ENCODE measurements around the gene HES7. TPM values are rescaled to one million over a fixed set of nuclear protein-coding genes. Genes with fewer than 3 reads are reported as not detected.

Gene HES7
- total RNA-seq, 2 donors from 2014 or later: 0.34 TPM; not detected in 1

DNA sequence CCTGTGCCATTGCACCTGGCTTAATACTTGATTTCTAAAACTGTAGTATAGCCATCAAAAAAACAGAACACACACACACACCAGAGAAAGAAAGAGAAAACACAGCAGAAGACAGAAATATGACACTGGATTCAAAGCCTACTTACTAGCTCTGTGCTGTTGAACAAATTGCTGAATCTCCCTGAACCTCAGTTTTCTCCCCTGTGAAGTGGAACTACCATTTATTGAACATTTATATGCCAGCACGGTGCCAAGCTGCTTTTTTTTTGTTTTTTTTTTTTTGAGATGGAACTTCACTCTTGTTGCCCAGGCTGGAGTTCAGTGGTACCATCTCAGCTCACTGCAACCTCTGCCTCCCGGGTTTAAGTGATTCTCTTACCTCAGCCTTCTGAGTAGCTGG lies 23.1 kb downstream of the HES7 start:
- Histone ChIP-seq H3K27ac (no peak overlapping the region), H3K4me3 (no peak overlapping the region), H3K36me3 (no peaks in the 10 kb centered on the region), H3K27me3 (replicated peaks; ENCODE audit: insufficient read depth) (no peaks in the 10 kb centered on the region), H3K4me1 (replicated peaks) (no peaks in the 10 kb centered on the region), H3K9me3 (no peaks in the 10 kb centered on the region)
- DNase-seq (ENCODE audit: low spot score): no peak
- TF ChIP-seq, protein P1, sequence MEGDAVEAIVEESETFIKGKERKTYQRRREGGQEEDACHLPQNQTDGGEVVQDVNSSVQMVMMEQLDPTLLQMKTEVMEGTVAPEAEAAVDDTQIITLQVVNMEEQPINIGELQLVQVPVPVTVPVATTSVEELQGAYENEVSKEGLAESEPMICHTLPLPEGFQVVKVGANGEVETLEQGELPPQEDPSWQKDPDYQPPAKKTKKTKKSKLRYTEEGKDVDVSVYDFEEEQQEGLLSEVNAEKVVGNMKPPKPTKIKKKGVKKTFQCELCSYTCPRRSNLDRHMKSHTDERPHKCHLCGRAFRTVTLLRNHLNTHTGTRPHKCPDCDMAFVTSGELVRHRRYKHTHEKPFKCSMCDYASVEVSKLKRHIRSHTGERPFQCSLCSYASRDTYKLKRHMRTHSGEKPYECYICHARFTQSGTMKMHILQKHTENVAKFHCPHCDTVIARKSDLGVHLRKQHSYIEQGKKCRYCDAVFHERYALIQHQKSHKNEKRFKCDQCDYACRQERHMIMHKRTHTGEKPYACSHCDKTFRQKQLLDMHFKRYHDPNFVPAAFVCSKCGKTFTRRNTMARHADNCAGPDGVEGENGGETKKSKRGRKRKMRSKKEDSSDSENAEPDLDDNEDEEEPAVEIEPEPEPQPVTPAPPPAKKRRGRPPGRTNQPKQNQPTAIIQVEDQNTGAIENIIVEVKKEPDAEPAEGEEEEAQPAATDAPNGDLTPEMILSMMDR (IDR thresholded peaks at IDR 0.05): no peak
- TF ChIP-seq POLR2A (IDR thresholded peaks at IDR 0.05) (no peak), POLR2AphosphoS5 (IDR thresholded peaks at IDR 0.05) (no peak)
- WGBS: 70% methylated on average over 2 of the region's 2 CpGs
- intact Hi-C loops (cut with DNase I): no loop called here

DNA sequence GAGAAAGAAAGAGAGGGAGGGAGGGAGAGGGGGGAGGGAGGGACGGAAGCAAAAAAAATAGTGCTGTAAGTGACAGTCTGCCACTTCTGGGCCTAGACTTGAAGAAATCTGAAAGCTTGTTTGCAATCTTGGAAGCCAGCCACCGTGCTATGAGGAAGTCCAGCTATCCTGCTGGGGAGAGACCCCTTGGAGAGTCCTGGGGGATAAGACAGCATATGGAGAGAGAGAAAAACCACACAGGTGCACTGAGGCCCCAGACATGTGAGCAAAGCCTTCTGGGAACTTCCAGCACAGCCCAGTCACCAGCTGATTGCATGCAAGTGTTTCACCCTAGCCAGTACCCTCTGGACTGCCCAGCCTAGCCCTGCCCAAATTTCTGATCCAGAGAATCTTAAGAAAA lies 23.8 kb downstream of the HES7 start:
- WGBS: 31% methylated on average over 2 of the region's 2 CpGs
- Histone ChIP-seq H3K9me3 (no peaks in the 10 kb centered on the region), H3K27ac (no peak overlapping the region), H3K4me3 (no peak overlapping the region), H3K36me3 (no peaks in the 10 kb centered on the region), H3K4me1 (replicated peaks) (no peaks in the 10 kb centered on the region), H3K27me3 (replicated peaks; ENCODE audit: insufficient read depth) (no peaks in the 10 kb centered on the region)
- intact Hi-C loops (cut with DNase I): no loop called here
- DNase-seq (ENCODE audit: low spot score): no peak
- TF ChIP-seq POLR2A (IDR thresholded peaks at IDR 0.05): no peak
- TF ChIP-seq, protein P1 (IDR thresholded peaks at IDR 0.05): no peak
- no peak for TF ChIP-seq POLR2AphosphoS5 (IDR thresholded peaks at IDR 0.05)

DNA sequence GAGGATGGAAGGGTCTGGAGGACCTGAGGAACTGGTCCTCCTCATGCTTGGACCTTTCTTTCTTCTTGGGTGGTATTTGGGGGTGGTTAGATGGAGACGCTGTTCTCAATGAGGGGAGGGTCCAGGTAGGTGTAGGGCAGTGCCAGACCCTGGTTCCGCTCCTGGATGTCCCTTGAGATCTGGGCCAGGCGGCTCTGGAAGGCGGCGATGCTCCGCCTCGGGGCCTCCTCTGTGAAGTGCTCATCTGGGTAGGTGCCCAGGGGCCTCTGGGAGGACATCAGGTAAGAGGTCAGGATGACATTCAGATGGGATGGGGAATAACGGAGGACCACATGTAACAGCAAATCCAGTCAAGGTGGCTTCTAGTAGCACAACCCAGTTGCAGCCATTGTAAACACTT lies 27.4 kb downstream of the HES7 start:
- Histone ChIP-seq H3K4me3 (no peak overlapping the region), H3K27me3 (replicated peaks; ENCODE audit: insufficient read depth) (no peaks in the 10 kb centered on the region), H3K36me3 (no peaks in the 10 kb centered on the region), H3K9me3 (no peaks in the 10 kb centered on the region), H3K4me1 (replicated peaks) (no peaks in the 10 kb centered on the region), H3K27ac (no peak overlapping the region)
- intact Hi-C loops (cut with DNase I): no loop called here
- TF ChIP-seq POLR2A (IDR thresholded peaks at IDR 0.05) (no peak), POLR2AphosphoS5 (IDR thresholded peaks at IDR 0.05) (no peak)
- TF ChIP-seq, protein P1 (IDR thresholded peaks at IDR 0.05): no peak
- 79% methylated on average over 8 of the region's 8 CpGs for WGBS
- DNase-seq (ENCODE audit: low spot score): no peak

DNA sequence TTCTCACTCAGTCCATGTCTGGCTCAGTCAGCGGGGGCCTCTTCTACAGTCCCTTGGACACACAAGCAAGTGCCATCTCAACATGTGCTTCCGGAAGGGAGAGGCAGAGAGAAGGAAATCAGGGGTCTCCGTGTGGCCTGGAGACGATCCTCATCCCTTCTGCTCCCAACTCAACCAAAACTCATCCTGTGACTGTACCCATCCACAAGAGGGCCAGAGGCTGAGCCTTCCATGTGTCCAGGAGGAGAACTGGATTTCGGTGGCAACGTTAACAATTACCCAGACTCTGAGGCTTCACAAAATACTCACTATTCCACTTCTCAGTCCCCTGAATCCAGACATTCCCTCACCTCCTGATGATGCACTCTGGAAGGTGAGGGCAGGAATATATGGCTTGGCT lies 28.5 kb downstream of the HES7 start:
- TF ChIP-seq POLR2AphosphoS5 (IDR thresholded peaks at IDR 0.05) (no peak), POLR2A (IDR thresholded peaks at IDR 0.05) (no peak)
- TF ChIP-seq, protein P1 (IDR thresholded peaks at IDR 0.05): no peak
- DNase-seq (ENCODE audit: low spot score): no peak
- H3K9me3 ChIP-seq: no peaks in the 10 kb centered on the region
- H3K27me3 ChIP-seq (replicated peaks; ENCODE audit: insufficient read depth): no peaks in the 10 kb centered on the region
- no peak overlapping the region for H3K4me3 ChIP-seq
- H3K4me1 ChIP-seq (replicated peaks): no peaks in the 10 kb centered on the region
- H3K36me3 ChIP-seq: no peaks in the 10 kb centered on the region
- intact Hi-C loops (cut with DNase I): no loop called here
- no peak overlapping the region for H3K27ac ChIP-seq
- 60% methylated on average over 6 of the region's 6 CpGs for WGBS

DNA sequence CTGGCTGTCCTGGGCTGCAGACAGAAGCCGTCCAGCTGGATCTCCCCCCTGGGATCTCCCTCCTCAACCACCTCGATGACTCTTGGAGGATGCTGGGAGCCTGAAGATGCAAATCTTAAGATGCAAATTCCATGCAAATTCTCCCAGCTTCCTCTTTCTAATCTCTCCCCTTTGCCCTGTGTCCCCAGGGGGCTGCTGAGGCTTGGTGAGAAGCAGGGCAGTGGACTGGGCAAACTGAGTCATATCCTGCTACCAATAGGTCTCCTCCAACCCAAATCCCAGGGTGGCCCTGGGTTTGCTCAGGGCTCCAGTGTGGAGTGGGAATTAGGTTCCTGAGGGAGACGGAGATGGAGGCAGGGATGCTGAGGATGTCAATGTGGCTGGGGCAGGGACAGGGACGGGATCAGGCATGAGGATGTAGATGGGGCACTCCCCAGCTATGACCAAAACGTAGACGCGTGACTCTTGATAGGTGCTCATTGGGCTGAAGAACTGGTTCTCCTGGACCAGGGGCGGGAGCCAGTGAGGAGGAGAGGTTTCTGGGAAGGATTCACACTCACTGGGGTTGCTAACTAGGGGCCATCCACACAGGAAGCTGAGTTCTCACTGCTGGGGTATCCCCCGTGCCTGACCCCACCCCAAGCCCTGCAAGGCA lies 32.7 kb downstream of the HES7 start:
- intact Hi-C loops (cut with DNase I): no loop called here
- no peaks in the 10 kb centered on the region for H3K27me3 ChIP-seq (replicated peaks; ENCODE audit: insufficient read depth)
- WGBS: 42% methylated on average over 9 of the region's 9 CpGs

More for the DNA sequence above, 32.7 kb downstream of the HES7 start:
- TF ChIP-seq, protein P1 (IDR thresholded peaks at IDR 0.05): no peak
- TF ChIP-seq POLR2AphosphoS5 (IDR thresholded peaks at IDR 0.05): no peak
- TF ChIP-seq POLR2A (IDR thresholded peaks at IDR 0.05): no peak
- no peaks in the 10 kb centered on the region for H3K36me3 ChIP-seq
- H3K4me3 ChIP-seq: no peak overlapping the region
- H3K9me3 ChIP-seq: no peaks in the 10 kb centered on the region
- no peak overlapping the region for H3K27ac ChIP-seq
- no peak for DNase-seq (ENCODE audit: low spot score)
- no peaks in the 10 kb centered on the region for H3K4me1 ChIP-seq (replicated peaks)
